OCI-LY7 (cell line): ENCODE data around the gene ROCK2. TPM values are rescaled to one million over a fixed set of nuclear protein-coding genes. Genes with fewer than 3 reads are reported as not detected.

Experiments used
- BruUV-seq: library from RNA; stranded (reverse); fragments of 400-500 nt; replicated peaks from 2 replicates; lab custom pipeline; 2021; lab: Mats Ljungman, UMichigan
- CTCF ChIA-PET: fragments of 300-600 bp; sonication (Branson Sonifier 250); formaldehyde crosslinking; loops from one replicate; lab custom pipeline; 2022; ENCODE audit warnings: antibody characterized with exemption; ENCODE audit not compliant: unreplicated experiment; lab: Charles Lee
- POLR2A ChIA-PET: fragments of 300-600 bp; sonication (Branson Sonifier 250); formaldehyde crosslinking; loops from one replicate; lab custom pipeline; 2022; ENCODE audit warnings: antibody characterized with exemption; lab: Charles Lee
- DNase-seq: peaks from one replicate; pipeline ENCODE4 v3.0.0-alpha.2; 2015; ENCODE audit warnings: low spot score
- H2AFZ ChIP-seq: fragments of 200-600 bp; sonication (generic), shearing (Covaris generic); 2 replicates; pipeline ENCODE4 v1.6.1; 2014; ENCODE audit warnings: mild to moderate bottlenecking, antibody characterized with exemption, low read length, moderate library complexity
- H3K27ac ChIP-seq: fragments of 200-600 bp; sonication (generic); 2 replicates; pipeline ENCODE4 v1.5.1; 2014; ENCODE audit warnings: mixed run types, low read depth, mild to moderate bottlenecking, moderate library complexity, low read length, inconsistent platforms; ENCODE audit not compliant: poor library complexity, severe bottlenecking
- H3K36me3 ChIP-seq: fragments of 200-600 bp; sonication (generic); 2 replicates; pipeline ENCODE4 v1.6.1; 2014; ENCODE audit warnings: mild to moderate bottlenecking, antibody characterized with exemption, low read length, moderate library complexity, mixed read lengths; ENCODE audit not compliant: insufficient read depth
- H3K4me1 ChIP-seq: fragments of 200-600 bp; sonication (generic); 2 replicates; pipeline ENCODE4 v1.5.1; 2014; ENCODE audit warnings: mild to moderate bottlenecking, low read length; ENCODE audit not compliant: insufficient read depth, poor library complexity, severe bottlenecking
- H3K4me2 ChIP-seq: fragments of 200-600 bp; sonication (generic); 2 replicates; pipeline ENCODE4 v1.6.1; 2014; ENCODE audit warnings: mild to moderate bottlenecking, low read length
- H3K4me3 ChIP-seq: fragments of 200-600 bp; sonication (generic); 2 replicates; pipeline ENCODE4 v1.5.1; 2014; ENCODE audit warnings: mild to moderate bottlenecking, low read depth, low read length; ENCODE audit not compliant: poor library complexity, severe bottlenecking
- H3K79me2 ChIP-seq: fragments of 200-600 bp; sonication (generic); 2 replicates; pipeline ENCODE4 v1.6.1; 2016; ENCODE audit warnings: low read depth, mild to moderate bottlenecking, low read length, moderate library complexity, mixed read lengths; ENCODE audit not compliant: insufficient read depth
- H3K9me2 ChIP-seq: fragments of 200-600 bp; sonication (generic); 2 replicates; pipeline ENCODE4 v1.6.1; 2016; ENCODE audit warnings: mild to moderate bottlenecking, low read length, mixed read lengths; ENCODE audit not compliant: insufficient read depth
- H3K9me3 ChIP-seq: fragments of 200-600 bp; sonication (generic); 2 replicates; pipeline ENCODE4 v1.6.1; 2014; ENCODE audit warnings: mild to moderate bottlenecking, mixed run types, low read length, mixed read lengths
- H4K20me1 ChIP-seq: fragments of 200-600 bp; sonication (generic); 2 replicates; pipeline ENCODE4 v1.6.1; 2014; ENCODE audit warnings: mild to moderate bottlenecking, antibody characterized with exemption, low read length, moderate library complexity, mixed read lengths; ENCODE audit not compliant: insufficient read depth
- CTCF ChIP-seq: fragments of 200-600 bp; sonication (generic); conservative IDR thresholded peaks from 2 replicates; pipeline ENCODE4 v1.5.1; 2014; ENCODE audit warnings: mild to moderate bottlenecking, antibody characterized with exemption, low read length, moderate library complexity, mixed read lengths
- EZH2phosphoT487 ChIP-seq: fragments of 200-600 bp; sonication (generic); IDR thresholded peaks from 2 replicates; pipeline ENCODE4 v1.6.1; 2018; ENCODE audit warnings: low read depth, borderline replicate concordance, mild to moderate bottlenecking, mixed run types, antibody characterized with exemption, low read length, moderate library complexity, mixed read lengths
- intact Hi-C: fragments of 100-400 bp; cut with micrococcal nuclease; formaldehyde crosslinking; loops from one replicate; pipeline ENCODE4 v1.10.0; 2022; ENCODE audit not compliant: unreplicated experiment
- total RNA-seq, 2 experiments: library from RNA; depleted of rRNA in 1 of 2; stranded (reverse); fragments of >200 nt in 1 of 2; shearing (Covaris generic) in 1 of 2; gene quantifications; 2 replicates each; pipeline ENCODE4 v1.2.3, GENCODE V29; 2014 to 2022

Gene ROCK2
- total RNA-seq, 2 experiments from 2014 or later = 12.4 to 21.0 TPM

DNA sequence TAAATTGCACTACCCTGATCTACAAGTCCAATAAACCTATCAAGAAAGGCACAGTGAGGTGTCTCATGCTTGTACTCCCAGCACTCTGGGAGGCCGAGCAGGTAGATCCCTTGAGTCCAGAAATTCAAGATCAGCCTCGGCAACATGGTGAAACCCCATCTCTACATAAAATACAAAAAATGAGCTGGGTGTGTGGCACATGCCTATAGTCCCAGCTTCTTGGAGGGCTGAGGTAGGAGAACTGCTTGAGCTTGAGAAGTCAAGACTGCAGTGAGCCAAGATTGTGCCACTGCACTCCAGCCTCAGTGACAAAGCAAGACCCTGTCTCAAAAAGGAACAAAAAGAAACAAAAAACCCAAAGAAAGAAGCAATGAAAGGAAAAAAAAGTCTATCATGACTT is 58.9 kb downstream of the ROCK2 start:
- TF ChIP-seq CTCF (no peak), EZH2phosphoT487 (no peak)
- BruUV-seq = no TSS peak
- DNase-seq = no peak
- Histone ChIP-seq H3K4me1 (no peaks in the 10 kb centered on the region), H3K27ac (no peak overlapping the region), H3K9me3 (peaks cover 8% of the 10 kb centered on the region; the same call in 1 of the 2 replicates), H3K36me3 (peaks cover 26% of the 10 kb centered on the region), H3K4me2 (no peak overlapping the region), H2AFZ (no peak overlapping the region), H4K20me1 (peaks cover 1% of the 10 kb centered on the region; the same call in 1 of the 2 replicates), H3K9me2 (no peaks in the 10 kb centered on the region), H3K4me3 (no peak overlapping the region), H3K79me2 (no peaks in the 10 kb centered on the region)
- ChIA-PET CTCF (no interaction called here), POLR2A (interaction anchor here (0.5 kb wide), 1 partner anchor 408 kb away, joined by 3 read pairs; no protein-coding TSS in a partner anchor)
- intact Hi-C loops = no loop called here

DNA sequence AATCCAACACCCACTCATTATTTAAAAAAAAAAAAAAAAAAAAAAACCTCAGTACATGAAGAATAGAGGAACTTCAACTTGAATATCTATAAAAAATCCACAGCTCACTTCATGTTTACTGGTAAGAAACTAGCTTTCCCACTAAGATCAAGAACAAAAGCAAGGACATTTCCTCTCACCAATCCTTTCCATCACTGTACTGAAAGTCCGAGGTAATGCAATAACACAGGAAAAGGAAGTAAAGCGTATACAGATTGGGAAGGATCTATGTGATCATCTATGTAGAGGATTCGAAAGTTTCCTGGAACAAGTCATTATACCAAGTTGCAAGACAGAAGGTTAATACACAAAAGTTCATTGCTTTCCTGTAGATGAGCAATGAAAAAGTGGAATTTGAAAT is 63.2 kb downstream of the ROCK2 start:
- no peaks in the 10 kb centered on the region for H3K79me2 ChIP-seq
- no peak overlapping the region for H3K27ac ChIP-seq
- no peaks in the 10 kb centered on the region for H3K9me2 ChIP-seq
- H4K20me1 ChIP-seq = no peaks in the 10 kb centered on the region
- peaks cover 8% of the 10 kb centered on the region; the same call in 1 of the 2 replicates for H3K9me3 ChIP-seq
- no peak overlapping the region for H2AFZ ChIP-seq
- no peak overlapping the region for H3K4me2 ChIP-seq
- intact Hi-C loops = no loop called here
- ChIA-PET CTCF (no interaction called here), POLR2A (interaction anchor here (0.6 kb wide), 1 partner anchor 9 kb away, joined by 4 read pairs; no protein-coding TSS in a partner anchor)
- no peaks in the 10 kb centered on the region for H3K4me1 ChIP-seq
- H3K36me3 ChIP-seq = peaks cover 36% of the 10 kb centered on the region
- no peak for DNase-seq
- no peak overlapping the region for H3K4me3 ChIP-seq
- no TSS peak for BruUV-seq
- TF ChIP-seq CTCF (no peak), EZH2phosphoT487 (no peak)

DNA sequence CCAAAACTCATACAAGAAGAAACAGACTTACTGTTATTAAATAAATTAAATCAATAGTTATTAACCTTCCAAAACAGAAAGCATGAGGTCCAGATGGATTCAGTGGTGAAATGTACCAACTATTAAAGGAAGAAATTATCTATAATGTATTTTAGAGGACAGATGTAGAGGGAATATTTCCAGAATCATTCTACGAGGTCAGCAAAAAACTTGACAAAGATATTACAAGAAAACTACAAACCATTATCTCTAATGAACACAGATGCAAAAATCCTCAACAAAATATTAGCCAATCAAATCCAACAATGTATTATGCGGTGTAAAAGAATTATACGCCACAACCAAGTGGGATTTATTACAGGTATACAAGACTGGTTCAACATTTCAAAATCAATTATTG is 63.7 kb downstream of the ROCK2 start:
- no peak overlapping the region for H3K27ac ChIP-seq
- no peak overlapping the region for H3K4me2 ChIP-seq
- peaks cover 36% of the 10 kb centered on the region for H3K36me3 ChIP-seq
- H3K4me1 ChIP-seq = no peaks in the 10 kb centered on the region
- no peak overlapping the region for H3K4me3 ChIP-seq
- no peak overlapping the region for H2AFZ ChIP-seq
- no peaks in the 10 kb centered on the region for H4K20me1 ChIP-seq
- TF ChIP-seq CTCF (no peak), EZH2phosphoT487 (no peak)
- ChIA-PET POLR2A (no interaction called here), CTCF (no interaction called here)
- DNase-seq = no peak
- intact Hi-C loops = no loop called here
- no peaks in the 10 kb centered on the region for H3K79me2 ChIP-seq
- BruUV-seq = no TSS peak
- peaks cover 8% of the 10 kb centered on the region; the same call in 1 of the 2 replicates for H3K9me3 ChIP-seq
- no peaks in the 10 kb centered on the region for H3K9me2 ChIP-seq
